HCT116 (cell line): ENCODE data around the gene ARHGEF11. TPM values are rescaled to one million over a fixed set of nuclear protein-coding genes. Genes with fewer than 3 reads are reported as not detected.

Experiments used
- ATAC-seq: fragments of 200-7000 bp; cut with Tn5 transposase; 2 replicates; pipeline ENCODE4 v1.9.1; 2020; ENCODE audit warnings: mild to moderate bottlenecking, moderate library complexity
- BruUV-seq: library from RNA; stranded (reverse); fragments of 400-500 nt; replicated peaks from 2 replicates; lab custom pipeline; 2021; lab: Mats Ljungman, UMichigan
- CTCF ChIA-PET: fragments of 300-600 bp; sonication (Branson Sonifier 250); formaldehyde crosslinking; loops from one replicate; lab custom pipeline; 2021; ENCODE audit warnings: antibody characterized with exemption; lab: Charles Lee
- POLR2A ChIA-PET: fragments of 300-600, 350-600 bp; sonication (Branson Sonifier 250); formaldehyde crosslinking; loops from one replicate; lab custom pipeline; 2021; ENCODE audit warnings: antibody characterized with exemption; lab: Charles Lee
- RAD21 ChIA-PET, 2 experiments: fragments of 300-600 bp; sonication (Branson Sonifier 250); formaldehyde crosslinking; loops; one replicate each; lab custom pipeline; 2023; ENCODE audit warnings: low total read pairs in 2 of 2; ENCODE audit not compliant: uncharacterized antibody in 2 of 2, unreplicated experiment in 2 of 2, low non-redundant PET in 1 of 2; lab: Charles Lee
- DNase-seq: peaks from one replicate; pipeline ENCODE4 v3.0.0-alpha.2; 2010; ENCODE audit warnings: low read depth, low spot score
- H2AFZ ChIP-seq: fragments of 200-600 bp; shearing (Covaris generic), sonication (generic); 2 replicates; pipeline ENCODE4 v1.6.1; 2017; ENCODE audit warnings: low read depth, mixed run types, mixed read lengths, antibody characterized with exemption, low read length; ENCODE audit not compliant: poor library complexity, severe bottlenecking
- H3K27ac ChIP-seq: 2 replicates; pipeline ENCODE4 v1.5.1; 2012; ENCODE audit warnings: low read depth, low read length
- H3K27me3 ChIP-seq: fragments of 200-600 bp; sonication (generic); 2 replicates; pipeline ENCODE4 v1.6.1; 2016; ENCODE audit warnings: mixed run types, low read length, mixed read lengths; ENCODE audit not compliant: insufficient read depth
- H3K36me3 ChIP-seq, 2 experiments: fragments of 200-500 bp in 1 of 2; fragments of 200-600 bp in 1 of 2; sonication (Bioruptor generic) in 1 of 2; sonication (generic) in 1 of 2; 2 replicates each; pipeline versions ENCODE4 v1.5.1 to v1.6.1; 2014 to 2016; ENCODE audit warnings: low read length in 2 of 2, inconsistent platforms in 1 of 2, mixed read lengths in 1 of 2, mixed run types in 1 of 2; ENCODE audit not compliant: insufficient read depth in 2 of 2, control insufficient read depth in 1 of 2
- H3K4me1 ChIP-seq, 2 experiments: fragments of 200-600 bp in 1 of 2; sonication (generic) in 1 of 2; 2 replicates each; pipeline versions ENCODE4 v1.5.1 to v1.6.1; 2012 to 2017; ENCODE audit warnings: low read length in 2 of 2, inconsistent platforms in 1 of 2, mild to moderate bottlenecking in 1 of 2, mixed read lengths in 1 of 2, mixed run types in 1 of 2, moderate library complexity in 1 of 2; ENCODE audit not compliant: insufficient read depth in 2 of 2, control insufficient read depth in 1 of 2
- H3K4me2 ChIP-seq: fragments of 200-600 bp; sonication (generic); 2 replicates; pipeline ENCODE4 v1.6.1; 2017; ENCODE audit warnings: mixed run types, low read length, mixed read lengths
- H3K4me3 ChIP-seq, 2 experiments: fragments of 200-600 bp in 1 of 2; sonication (generic) in 1 of 2; replicated peaks in 1 of 2; 2 replicates each; pipeline ENCODE4 v1.5.1; 2011 to 2016; ENCODE audit warnings: low read length in 2 of 2, control low read depth in 1 of 2, low read depth in 1 of 2, mild to moderate bottlenecking in 1 of 2, mixed read lengths in 1 of 2, mixed run types in 1 of 2
- H3K79me2 ChIP-seq: fragments of 200-600 bp; sonication (generic); 2 replicates; pipeline ENCODE4 v1.6.1; 2017; ENCODE audit warnings: mild to moderate bottlenecking, mixed run types, low read length, moderate library complexity, mixed read lengths; ENCODE audit not compliant: insufficient read depth
- H3K9ac ChIP-seq: fragments of 200-600 bp; sonication (generic); 2 replicates; pipeline ENCODE4 v1.6.1; 2016; ENCODE audit warnings: low read length, mixed read lengths
- H3K9me2 ChIP-seq: fragments of 200-600 bp; sonication (generic), shearing (Covaris generic); 2 replicates; pipeline ENCODE4 v1.6.1; 2017; ENCODE audit warnings: mixed run types, mild to moderate bottlenecking, moderate library complexity; ENCODE audit not compliant: insufficient read depth
- H3K9me3 ChIP-seq, 2 experiments: fragments of 200-500 bp in 1 of 2; fragments of 200-600 bp in 1 of 2; sonication (Bioruptor generic) in 1 of 2; sonication (generic) in 1 of 2; 2 replicates each; pipeline ENCODE4 v1.6.1; 2014 to 2017; ENCODE audit warnings: low read length in 2 of 2, mixed read lengths in 2 of 2, inconsistent platforms in 1 of 2, low read depth in 1 of 2, mild to moderate bottlenecking in 1 of 2, mixed run types in 1 of 2, moderate library complexity in 1 of 2; ENCODE audit not compliant: control insufficient read depth in 1 of 2, insufficient read depth in 1 of 2
- H4K20me1 ChIP-seq: fragments of 200-600 bp; sonication (generic), shearing (Covaris generic); 2 replicates; pipeline ENCODE4 v1.6.1; 2017; ENCODE audit warnings: mixed run types, mild to moderate bottlenecking, moderate library complexity; ENCODE audit not compliant: insufficient read depth
- CEBPB ChIP-seq: IDR thresholded peaks from 2 replicates; pipeline ENCODE4 v1.6.1; 2012; ENCODE audit warnings: low read depth
- EGR1 ChIP-seq: IDR thresholded peaks from 2 replicates; pipeline ENCODE4 v1.6.1; 2012; ENCODE audit warnings: low read depth
- ELF1 ChIP-seq: IDR thresholded peaks from 2 replicates; pipeline ENCODE4 v1.6.1; 2012; ENCODE audit warnings: low read depth, borderline replicate concordance
- EZH2 ChIP-seq: fragments of 200-600 bp; sonication (generic); IDR thresholded peaks from 2 replicates; pipeline ENCODE4 v1.6.1; 2017; ENCODE audit warnings: antibody characterized with exemption, mixed run types
- EZH2phosphoT487 ChIP-seq: fragments of 200-600 bp; IDR thresholded peaks from 2 replicates; pipeline ENCODE4 v1.6.1; 2018; ENCODE audit warnings: antibody characterized with exemption, borderline replicate concordance
- FOSL1 ChIP-seq: IDR thresholded peaks from 2 replicates; pipeline ENCODE4 v1.6.1; 2012; ENCODE audit warnings: low read depth
- JUND ChIP-seq: IDR thresholded peaks from 2 replicates; pipeline ENCODE4 v1.6.1; 2012
- POLR2AphosphoS5 ChIP-seq: IDR thresholded peaks from 2 replicates; pipeline ENCODE4 v1.6.1; 2011; ENCODE audit warnings: mild to moderate bottlenecking, low read depth, low read length, moderate library complexity
- RAD21 ChIP-seq: IDR thresholded peaks from 2 replicates; pipeline ENCODE4 v1.6.1; 2012; ENCODE audit warnings: low read depth, mild to moderate bottlenecking
- SP1 ChIP-seq: IDR thresholded peaks from 2 replicates; pipeline ENCODE4 v1.6.1; 2012; ENCODE audit warnings: low read depth
- TCF7L2 ChIP-seq: IDR thresholded peaks from 2 replicates; pipeline ENCODE4 v1.7.0; 2011; ENCODE audit warnings: borderline replicate concordance, inconsistent platforms; ENCODE audit not compliant: insufficient read depth, insufficient read length; ENCODE audit errors: extremely low read depth
- ZFX ChIP-seq: fragments of 450-650 bp; IDR thresholded peaks from 2 replicates; pipeline ENCODE4 v1.6.1; 2017
- intact Hi-C: fragments of 100-400 bp; cut with micrococcal nuclease; formaldehyde crosslinking; loops from 2 replicates; pipeline ENCODE4 v1.10.0; 2022
- total RNA-seq: library from RNA; stranded (reverse); gene quantifications from one replicate; pipeline ENCODE4 v1.2.1, GENCODE V29; 2021; ENCODE audit not compliant: unreplicated experiment
- TF ChIP-seq, protein P1 (sequence below): IDR thresholded peaks from 2 replicates; pipeline ENCODE4 v1.6.1; 2011; ENCODE audit warnings: mild to moderate bottlenecking, low read length, moderate library complexity; ENCODE audit not compliant: insufficient replicate concordance; ENCODE audit errors: extremely low read depth
- TF ChIP-seq, protein P2 (sequence below), 3 experiments: fragments of 200-600 bp in 1 of 3; sonication (generic) in 1 of 3; IDR thresholded peaks in 2 of 3; conservative IDR thresholded peaks in 1 of 3; 2 replicates each; pipeline ENCODE4 v1.5.1; 2012 to 2017; ENCODE audit warnings: low read depth in 2 of 3, low read length in 2 of 3, antibody characterized with exemption in 1 of 3, borderline replicate concordance in 1 of 3, control low read depth in 1 of 3, mild to moderate bottlenecking in 1 of 3, mixed read lengths in 1 of 3, mixed run types in 1 of 3, moderate library complexity in 1 of 3; ENCODE audit not compliant: insufficient read depth in 1 of 3

Gene ARHGEF11
- total RNA-seq, 1 experiment from 2014 or later, result 28.9 TPM

DNA sequence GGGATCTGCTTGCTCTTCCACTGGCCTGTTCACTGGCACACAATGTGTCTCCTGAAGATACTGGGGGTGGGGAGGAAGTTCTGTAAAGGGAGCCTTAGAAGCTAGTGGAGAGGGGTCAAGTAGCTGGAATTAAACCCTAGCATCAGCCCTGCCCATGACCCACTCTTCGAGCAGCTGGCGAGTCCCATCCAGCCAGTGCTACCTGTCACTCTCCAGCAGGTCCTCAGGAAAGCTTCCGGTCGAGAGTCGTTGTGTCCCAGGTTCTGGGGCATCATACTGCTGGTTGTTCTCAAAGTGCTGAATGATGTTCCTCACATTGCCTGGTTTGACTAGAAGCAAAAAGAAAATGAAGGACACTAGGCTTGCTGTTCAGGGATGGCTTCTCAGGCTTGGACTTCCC is 94.2 kb downstream of the ARHGEF11 start:
- no peak for ATAC-seq
- no peak for TF ChIP-seq JUND
- TF ChIP-seq EZH2, result no peak
- TF ChIP-seq TCF7L2, result no peak
- no peak for TF ChIP-seq ZFX
- no peak for TF ChIP-seq SP1
- no peak for TF ChIP-seq RAD21
- no peak for TF ChIP-seq ELF1
- no peak for TF ChIP-seq EZH2phosphoT487
- TF ChIP-seq FOSL1, result no peak
- TF ChIP-seq EGR1, result no peak
- TF ChIP-seq, protein P1, sequence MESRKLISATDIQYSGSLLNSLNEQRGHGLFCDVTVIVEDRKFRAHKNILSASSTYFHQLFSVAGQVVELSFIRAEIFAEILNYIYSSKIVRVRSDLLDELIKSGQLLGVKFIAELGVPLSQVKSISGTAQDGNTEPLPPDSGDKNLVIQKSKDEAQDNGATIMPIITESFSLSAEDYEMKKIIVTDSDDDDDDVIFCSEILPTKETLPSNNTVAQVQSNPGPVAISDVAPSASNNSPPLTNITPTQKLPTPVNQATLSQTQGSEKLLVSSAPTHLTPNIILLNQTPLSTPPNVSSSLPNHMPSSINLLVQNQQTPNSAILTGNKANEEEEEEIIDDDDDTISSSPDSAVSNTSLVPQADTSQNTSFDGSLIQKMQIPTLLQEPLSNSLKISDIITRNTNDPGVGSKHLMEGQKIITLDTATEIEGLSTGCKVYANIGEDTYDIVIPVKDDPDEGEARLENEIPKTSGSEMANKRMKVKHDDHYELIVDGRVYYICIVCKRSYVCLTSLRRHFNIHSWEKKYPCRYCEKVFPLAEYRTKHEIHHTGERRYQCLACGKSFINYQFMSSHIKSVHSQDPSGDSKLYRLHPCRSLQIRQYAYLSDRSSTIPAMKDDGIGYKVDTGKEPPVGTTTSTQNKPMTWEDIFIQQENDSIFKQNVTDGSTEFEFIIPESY, result no peak
- TF ChIP-seq POLR2AphosphoS5, result no peak
- TF ChIP-seq, protein P2, sequence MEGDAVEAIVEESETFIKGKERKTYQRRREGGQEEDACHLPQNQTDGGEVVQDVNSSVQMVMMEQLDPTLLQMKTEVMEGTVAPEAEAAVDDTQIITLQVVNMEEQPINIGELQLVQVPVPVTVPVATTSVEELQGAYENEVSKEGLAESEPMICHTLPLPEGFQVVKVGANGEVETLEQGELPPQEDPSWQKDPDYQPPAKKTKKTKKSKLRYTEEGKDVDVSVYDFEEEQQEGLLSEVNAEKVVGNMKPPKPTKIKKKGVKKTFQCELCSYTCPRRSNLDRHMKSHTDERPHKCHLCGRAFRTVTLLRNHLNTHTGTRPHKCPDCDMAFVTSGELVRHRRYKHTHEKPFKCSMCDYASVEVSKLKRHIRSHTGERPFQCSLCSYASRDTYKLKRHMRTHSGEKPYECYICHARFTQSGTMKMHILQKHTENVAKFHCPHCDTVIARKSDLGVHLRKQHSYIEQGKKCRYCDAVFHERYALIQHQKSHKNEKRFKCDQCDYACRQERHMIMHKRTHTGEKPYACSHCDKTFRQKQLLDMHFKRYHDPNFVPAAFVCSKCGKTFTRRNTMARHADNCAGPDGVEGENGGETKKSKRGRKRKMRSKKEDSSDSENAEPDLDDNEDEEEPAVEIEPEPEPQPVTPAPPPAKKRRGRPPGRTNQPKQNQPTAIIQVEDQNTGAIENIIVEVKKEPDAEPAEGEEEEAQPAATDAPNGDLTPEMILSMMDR (IDR thresholded peaks at IDR 0.05 in 2 of 3, conservative IDR thresholded peaks at IDR 0.05 in 1 of 3; ENCODE audit: borderline replicate concordance in 1 of 3, insufficient read depth in 1 of 3, low read depth in 2 of 3, low read length in 2 of 3), result no peak
- no peak for TF ChIP-seq CEBPB
- TF ChIP-seq, all 23 proteins: peak for 0
- ChIA-PET RAD21 (no interaction called here), POLR2A (no interaction called here), CTCF (no interaction called here)
- H2AFZ ChIP-seq, result no peak overlapping the region
- peaks cover 0 to 3% of the 10 kb centered on the region in 2 experiments; a peak in 1 of 4 replicates for H3K4me1 ChIP-seq
- intact Hi-C loops, result no loop called here
- no peak overlapping the region for H3K27ac ChIP-seq
- H3K9me2 ChIP-seq, result no peaks in the 10 kb centered on the region
- no peak for DNase-seq
- H3K4me3 ChIP-seq, result no peak overlapping the region
- H3K27me3 ChIP-seq, result no peaks in the 10 kb centered on the region
- H4K20me1 ChIP-seq, result no peaks in the 10 kb centered on the region
- BruUV-seq, result no TSS peak
- H3K36me3 ChIP-seq, result peaks cover 26 to 28% of the 10 kb centered on the region in 2 experiments
- no peaks in the 10 kb centered on the region for H3K79me2 ChIP-seq
- no peak overlapping the region for H3K4me2 ChIP-seq
- no peaks in the 10 kb centered on the region for H3K9me3 ChIP-seq
- no peak overlapping the region for H3K9ac ChIP-seq
